NCI-H460 (cell line): ENCODE results near the gene SLC9C1. TPM values are rescaled to one million over a fixed set of nuclear protein-coding genes. Genes with fewer than 3 reads are reported as not detected.
"Not testable (repeated sequence)": the region's sequence is repeated elsewhere in the genome, so short reads cannot be mapped to it uniquely, and the experiment has no call there.

Source experiments
- DNase-seq: peaks from one replicate; pipeline ENCODE4 v3.0.0-alpha.2; 2016; ENCODE audit warnings: low read depth; ENCODE audit errors: extremely low read depth
- total RNA-seq: library from RNA; depleted of rRNA; stranded (reverse); fragments of >200 nt; shearing (Covaris generic); gene quantifications from 2 replicates; pipeline ENCODE4 v1.2.3, GENCODE V29; 2014

The SLC9C1 gene
- total RNA-seq, 1 experiment from 2014 or later = not detected

GRCh38 chr3:112200317-112200666, 93.7 kb downstream of the SLC9C1 start:
- DNase-seq = no peak

GRCh38 chr3:112199622-112200316, 94.2 kb downstream of the SLC9C1 start:
- no peak for DNase-seq

- DNase-seq = no peak
These were observed 96.9 kb downstream of the SLC9C1 start for GRCh38 chr3:112197131-112197530.

- DNase-seq = no peak
These were observed 106.7 kb downstream of the SLC9C1 start for GRCh38 chr3:112187300-112187699.

GRCh38 chr3:112185423-112186035, 108.5 kb downstream of the SLC9C1 start:
- not testable (repeated sequence) for DNase-seq

- no peak for DNase-seq
These were observed 118.4 kb downstream of the SLC9C1 start for GRCh38 chr3:112175646-112176045.

- DNase-seq = no peak
These were observed 119.0 kb downstream of the SLC9C1 start for GRCh38 chr3:112175037-112175436.

GRCh38 chr3:112171144-112171543, 122.9 kb downstream of the SLC9C1 start:
- no peak for DNase-seq

- DNase-seq = no peak
These were observed 124.0 kb downstream of the SLC9C1 start for GRCh38 chr3:112170046-112170445.

- no peak for DNase-seq
These were observed 126.3 kb downstream of the SLC9C1 start for GRCh38 chr3:112167758-112168157.

- no peak for DNase-seq
These were observed 144.9 kb downstream of the SLC9C1 start for GRCh38 chr3:112149136-112149535.

- DNase-seq = no peak
These were observed 150.3 kb downstream of the SLC9C1 start for GRCh38 chr3:112143689-112144088.

GRCh38 chr3:112143251-112143650, 150.8 kb downstream of the SLC9C1 start:
- no peak for DNase-seq

GRCh38 chr3:112141293-112141692, 152.7 kb downstream of the SLC9C1 start:
- no peak for DNase-seq

GRCh38 chr3:112140584-112140983, 153.4 kb downstream of the SLC9C1 start:
- DNase-seq = no peak

- DNase-seq = no peak
These were observed 155.6 kb downstream of the SLC9C1 start for GRCh38 chr3:112138219-112138969.

- DNase-seq = no peak
These were observed 156.2 kb downstream of the SLC9C1 start for GRCh38 chr3:112137781-112138180.

- peak; percentile 58 for DNase-seq
These were observed 156.9 kb downstream of the SLC9C1 start for GRCh38 chr3:112136959-112137693.

- no peak for DNase-seq
These were observed 158.0 kb downstream of the SLC9C1 start for GRCh38 chr3:112136046-112136445.

GRCh38 chr3:112134335-112135124, 159.5 kb downstream of the SLC9C1 start:
- DNase-seq = no peak
